HepG2 (cell line): ENCODE results near the gene TOX4. TPM values are rescaled to one million over a fixed set of nuclear protein-coding genes. Genes with fewer than 3 reads are reported as not detected.

ENCODE experiments used
- CEBPB ChIP-seq: IDR thresholded peaks from 2 replicates; pipeline ENCODE4 v1.6.1; 2011; ENCODE audit warnings: low read depth, low read length, improper control_type of control experiment, borderline replicate concordance
- FOXK1 ChIP-seq: sonication (generic); formaldehyde crosslinking; IDR thresholded peaks from 2 replicates; pipeline ENCODE4 v1.4.0; 2020; ENCODE audit warnings: low read depth, missing genetic modification reagents, borderline replicate concordance
- GABPA ChIP-seq, 2 experiments: IDR thresholded peaks; 2 replicates each; pipeline ENCODE4 v1.6.1; 2011 to 2016; ENCODE audit warnings: low read depth in 2 of 2, low read length in 1 of 2, missing biosample characterization in 1 of 2, missing genetic modification characterization in 1 of 2
- HMG20B ChIP-seq: conservative IDR thresholded peaks from 2 replicates; pipeline ENCODE4 v1.6.1; 2016; ENCODE audit warnings: missing genetic modification reagents, missing compliant biosample characterization
- KAT2B ChIP-seq: fragments of 150-350 bp; IDR thresholded peaks from 2 replicates; pipeline ENCODE4 v1.6.1; 2014; ENCODE audit warnings: low read depth, low read length, borderline replicate concordance
- KDM4B ChIP-seq: sonication (generic); formaldehyde crosslinking; IDR thresholded peaks from 2 replicates; pipeline ENCODE4 v1.4.0; 2020; ENCODE audit warnings: missing genetic modification reagents
- MTF1 ChIP-seq: sonication (generic); formaldehyde crosslinking; IDR thresholded peaks from 2 replicates; pipeline ENCODE4 v1.5.0; 2020; ENCODE audit warnings: missing genetic modification reagents
- PRMT3 ChIP-seq: sonication (generic); formaldehyde crosslinking; IDR thresholded peaks from 2 replicates; pipeline ENCODE4 v1.8.1; 2022; ENCODE audit warnings: low read depth, mild to moderate bottlenecking, moderate library complexity, missing genetic modification reagents, borderline replicate concordance
- SATB2 ChIP-seq: sonication (generic); formaldehyde crosslinking; IDR thresholded peaks from 2 replicates; pipeline ENCODE4 v1.5.0; 2020; ENCODE audit warnings: missing genetic modification reagents
- SSRP1 ChIP-seq: IDR thresholded peaks from 2 replicates; pipeline ENCODE4 v1.6.1; 2016; ENCODE audit warnings: control low read depth
- TBP ChIP-seq: sonication (generic); formaldehyde crosslinking; IDR thresholded peaks from 2 replicates; pipeline ENCODE4 v1.5.0; 2020; ENCODE audit warnings: missing genetic modification reagents
- ZNF121 ChIP-seq: sonication (generic); formaldehyde crosslinking; IDR thresholded peaks from 2 replicates; pipeline ENCODE4 v1.5.0; 2020; ENCODE audit warnings: mild to moderate bottlenecking, missing genetic modification reagents
- ZNF343 ChIP-seq: sonication (generic); formaldehyde crosslinking; IDR thresholded peaks from 2 replicates; pipeline ENCODE4 v1.4.0; 2020; ENCODE audit warnings: mild to moderate bottlenecking, missing genetic modification reagents
- ZNF446 ChIP-seq: sonication (generic); formaldehyde crosslinking; IDR thresholded peaks from 2 replicates; pipeline ENCODE4 v1.5.0; 2020; ENCODE audit warnings: mild to moderate bottlenecking, missing genetic modification reagents
- ZNF496 ChIP-seq: sonication (generic); formaldehyde crosslinking; IDR thresholded peaks from 2 replicates; pipeline ENCODE4 v1.8.1; 2023; ENCODE audit warnings: mild to moderate bottlenecking, moderate library complexity, missing genetic modification reagents; ENCODE audit not compliant: insufficient replicate concordance
- ZNF547 ChIP-seq: sonication (generic); formaldehyde crosslinking; IDR thresholded peaks from 2 replicates; pipeline ENCODE4 v1.5.1; 2020; ENCODE audit warnings: mild to moderate bottlenecking, missing genetic modification reagents
- polyA plus RNA-seq, 8 experiments: library from polyadenylated mRNA; depleted of rRNA in 3 of 8; stranded (reverse) in 7 of 8; unstranded in 1 of 8; fragments of >200 nt; fragmentation: Illumina TruSeq in 4 of 8; extraction: Trizol in 4 of 8; gene quantifications; 2 replicates each; pipeline versions ENCODE4 v1.2.1 to v1.2.3, GENCODE V29; 2011 to 2016; ENCODE audit warnings: low read depth in 4 of 8, missing spikeins in 1 of 8, mixed read lengths in 1 of 8; ENCODE audit not compliant: insufficient read depth in 1 of 8
- total RNA-seq, 5 experiments: library from RNA; depleted of rRNA; stranded (reverse); fragments of >200 nt; fragmentation: Illumina TruSeq; extraction: Trizol; gene quantifications; 2 replicates each; pipeline ENCODE4 v1.2.3, GENCODE V29; 2016; ENCODE audit warnings: low read depth in 1 of 5
- TF ChIP-seq, protein P1 (sequence below): sonication (generic); formaldehyde crosslinking; conservative IDR thresholded peaks from 2 replicates; pipeline ENCODE4 v1.8.1; 2023; ENCODE audit warnings: missing genetic modification reagents
- TF ChIP-seq, protein P2 (sequence below): sonication (generic); formaldehyde crosslinking; IDR thresholded peaks from 2 replicates; pipeline ENCODE4 v1.4.0; 2020; ENCODE audit warnings: mild to moderate bottlenecking, missing genetic modification reagents
- TF ChIP-seq, protein P3 (sequence below): sonication (generic); formaldehyde crosslinking; IDR thresholded peaks from 2 replicates; pipeline ENCODE4 v1.4.0; 2020; ENCODE audit warnings: mild to moderate bottlenecking, missing genetic modification reagents
- TF ChIP-seq, protein P4 (sequence below): IDR thresholded peaks from 2 replicates; pipeline ENCODE4 v1.6.1; 2016; ENCODE audit warnings: low read depth, missing genetic modification reagents, missing compliant biosample characterization

Gene TOX4
- total and polyA plus RNA-seq, 2 of the 13 experiments (the other 11 are each of a cell fraction or from before 2014, with no cell fraction given) = 71.8 to 163 TPM

DNA sequence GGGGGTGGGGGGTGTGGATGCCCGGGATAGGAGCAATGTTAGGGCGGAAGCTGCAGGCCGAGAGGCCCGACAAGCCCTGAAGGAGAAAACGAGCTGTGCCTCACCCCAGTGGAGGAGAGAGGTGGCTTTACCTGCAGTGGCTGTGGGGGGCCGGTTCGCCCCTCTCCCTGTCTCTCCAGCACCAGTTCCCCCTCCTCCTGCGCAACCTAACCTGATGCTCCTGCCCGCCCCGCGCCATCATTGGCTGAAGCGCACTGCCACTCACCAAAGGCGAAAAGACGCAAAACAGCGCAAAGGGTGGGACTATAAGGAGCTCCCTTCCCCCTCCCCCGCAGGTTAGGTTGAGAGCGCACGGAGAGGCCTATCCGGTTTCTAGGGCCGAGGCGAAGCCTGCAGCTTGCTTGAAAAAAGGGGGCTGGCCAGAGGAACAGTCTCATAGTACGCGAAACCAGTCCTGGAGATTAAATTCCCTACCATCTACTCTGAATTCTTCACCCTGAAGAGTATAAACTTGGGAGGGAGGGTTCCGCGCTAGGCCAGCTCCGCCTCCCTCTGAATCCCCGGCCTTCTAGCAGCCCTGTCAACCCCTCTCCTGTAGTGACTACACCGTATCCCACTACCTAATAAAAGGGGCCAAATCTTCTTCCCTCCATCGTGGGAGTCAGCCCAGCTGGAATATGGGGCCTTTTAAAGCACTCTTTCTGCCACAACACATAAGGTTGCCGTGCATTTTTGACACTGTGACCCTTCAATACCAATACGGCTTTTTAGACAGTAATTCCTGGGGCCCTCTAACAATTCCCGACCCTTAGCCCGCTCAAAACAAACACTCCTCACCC, 39.7 kb upstream of the TOX4 start (continued):
- TF ChIP-seq FOXK1 (CRISPR knock-in tag) (peak; percentile 97), SSRP1 (CRISPR knock-in tag) (peak; percentile 20; the same call in 1 of the 2 replicates), KDM4B (CRISPR knock-in tag) (peak; percentile 73; the same call in 1 of the 2 replicates), TBP (CRISPR knock-in tag) (0 out of 2 replicates have a peak, but pooled peaks have one; percentile 1), ZNF343 (no peak), SATB2 (CRISPR knock-in tag) (0 out of 2 replicates have a peak, but pooled peaks have one; percentile 64), HMG20B (CRISPR knock-in tag) (peak; percentile 84), GABPA (IDR thresholded peaks at IDR 0.05; ENCODE audit: low read depth, low read length) (peak; percentile 54), GABPA (CRISPR knock-in tag; IDR thresholded peaks at IDR 0.05; ENCODE audit: low read depth) (peak; percentile 89), PRMT3 (CRISPR knock-in tag) (no peak), ZNF547 (CRISPR knock-in tag) (0 out of 2 replicates have a peak, but pooled peaks have one; percentile 39), ZNF121 (no peak), ZNF446 (CRISPR knock-in tag) (no peak), CEBPB (no peak), MTF1 (CRISPR knock-in tag) (no peak), ZNF496 (no peak), KAT2B (no peak)
- TF ChIP-seq, protein P1, sequence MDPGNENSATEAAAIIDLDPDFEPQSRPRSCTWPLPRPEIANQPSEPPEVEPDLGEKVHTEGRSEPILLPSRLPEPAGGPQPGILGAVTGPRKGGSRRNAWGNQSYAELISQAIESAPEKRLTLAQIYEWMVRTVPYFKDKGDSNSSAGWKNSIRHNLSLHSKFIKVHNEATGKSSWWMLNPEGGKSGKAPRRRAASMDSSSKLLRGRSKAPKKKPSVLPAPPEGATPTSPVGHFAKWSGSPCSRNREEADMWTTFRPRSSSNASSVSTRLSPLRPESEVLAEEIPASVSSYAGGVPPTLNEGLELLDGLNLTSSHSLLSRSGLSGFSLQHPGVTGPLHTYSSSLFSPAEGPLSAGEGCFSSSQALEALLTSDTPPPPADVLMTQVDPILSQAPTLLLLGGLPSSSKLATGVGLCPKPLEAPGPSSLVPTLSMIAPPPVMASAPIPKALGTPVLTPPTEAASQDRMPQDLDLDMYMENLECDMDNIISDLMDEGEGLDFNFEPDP (CRISPR knock-in tag) = no peak
- TF ChIP-seq, protein P2, sequence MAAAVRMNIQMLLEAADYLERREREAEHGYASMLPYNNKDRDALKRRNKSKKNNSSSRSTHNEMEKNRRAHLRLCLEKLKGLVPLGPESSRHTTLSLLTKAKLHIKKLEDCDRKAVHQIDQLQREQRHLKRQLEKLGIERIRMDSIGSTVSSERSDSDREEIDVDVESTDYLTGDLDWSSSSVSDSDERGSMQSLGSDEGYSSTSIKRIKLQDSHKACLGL = 0 out of 2 replicates have a peak, but pooled peaks have one; percentile 61
- TF ChIP-seq, protein P3, sequence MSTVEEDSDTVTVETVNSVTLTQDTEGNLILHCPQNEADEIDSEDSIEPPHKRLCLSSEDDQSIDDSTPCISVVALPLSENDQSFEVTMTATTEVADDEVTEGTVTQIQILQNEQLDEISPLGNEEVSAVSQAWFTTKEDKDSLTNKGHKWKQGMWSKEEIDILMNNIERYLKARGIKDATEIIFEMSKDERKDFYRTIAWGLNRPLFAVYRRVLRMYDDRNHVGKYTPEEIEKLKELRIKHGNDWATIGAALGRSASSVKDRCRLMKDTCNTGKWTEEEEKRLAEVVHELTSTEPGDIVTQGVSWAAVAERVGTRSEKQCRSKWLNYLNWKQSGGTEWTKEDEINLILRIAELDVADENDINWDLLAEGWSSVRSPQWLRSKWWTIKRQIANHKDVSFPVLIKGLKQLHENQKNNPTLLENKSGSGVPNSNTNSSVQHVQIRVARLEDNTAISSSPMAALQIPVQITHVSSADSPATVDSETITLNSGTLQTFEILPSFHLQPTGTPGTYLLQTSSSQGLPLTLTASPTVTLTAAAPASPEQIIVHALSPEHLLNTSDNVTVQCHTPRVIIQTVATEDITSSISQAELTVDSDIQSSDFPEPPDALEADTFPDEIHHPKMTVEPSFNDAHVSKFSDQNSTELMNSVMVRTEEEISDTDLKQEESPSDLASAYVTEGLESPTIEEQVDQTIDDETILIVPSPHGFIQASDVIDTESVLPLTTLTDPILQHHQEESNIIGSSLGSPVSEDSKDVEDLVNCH (CRISPR knock-in tag) = no peak
- TF ChIP-seq, protein P4, sequence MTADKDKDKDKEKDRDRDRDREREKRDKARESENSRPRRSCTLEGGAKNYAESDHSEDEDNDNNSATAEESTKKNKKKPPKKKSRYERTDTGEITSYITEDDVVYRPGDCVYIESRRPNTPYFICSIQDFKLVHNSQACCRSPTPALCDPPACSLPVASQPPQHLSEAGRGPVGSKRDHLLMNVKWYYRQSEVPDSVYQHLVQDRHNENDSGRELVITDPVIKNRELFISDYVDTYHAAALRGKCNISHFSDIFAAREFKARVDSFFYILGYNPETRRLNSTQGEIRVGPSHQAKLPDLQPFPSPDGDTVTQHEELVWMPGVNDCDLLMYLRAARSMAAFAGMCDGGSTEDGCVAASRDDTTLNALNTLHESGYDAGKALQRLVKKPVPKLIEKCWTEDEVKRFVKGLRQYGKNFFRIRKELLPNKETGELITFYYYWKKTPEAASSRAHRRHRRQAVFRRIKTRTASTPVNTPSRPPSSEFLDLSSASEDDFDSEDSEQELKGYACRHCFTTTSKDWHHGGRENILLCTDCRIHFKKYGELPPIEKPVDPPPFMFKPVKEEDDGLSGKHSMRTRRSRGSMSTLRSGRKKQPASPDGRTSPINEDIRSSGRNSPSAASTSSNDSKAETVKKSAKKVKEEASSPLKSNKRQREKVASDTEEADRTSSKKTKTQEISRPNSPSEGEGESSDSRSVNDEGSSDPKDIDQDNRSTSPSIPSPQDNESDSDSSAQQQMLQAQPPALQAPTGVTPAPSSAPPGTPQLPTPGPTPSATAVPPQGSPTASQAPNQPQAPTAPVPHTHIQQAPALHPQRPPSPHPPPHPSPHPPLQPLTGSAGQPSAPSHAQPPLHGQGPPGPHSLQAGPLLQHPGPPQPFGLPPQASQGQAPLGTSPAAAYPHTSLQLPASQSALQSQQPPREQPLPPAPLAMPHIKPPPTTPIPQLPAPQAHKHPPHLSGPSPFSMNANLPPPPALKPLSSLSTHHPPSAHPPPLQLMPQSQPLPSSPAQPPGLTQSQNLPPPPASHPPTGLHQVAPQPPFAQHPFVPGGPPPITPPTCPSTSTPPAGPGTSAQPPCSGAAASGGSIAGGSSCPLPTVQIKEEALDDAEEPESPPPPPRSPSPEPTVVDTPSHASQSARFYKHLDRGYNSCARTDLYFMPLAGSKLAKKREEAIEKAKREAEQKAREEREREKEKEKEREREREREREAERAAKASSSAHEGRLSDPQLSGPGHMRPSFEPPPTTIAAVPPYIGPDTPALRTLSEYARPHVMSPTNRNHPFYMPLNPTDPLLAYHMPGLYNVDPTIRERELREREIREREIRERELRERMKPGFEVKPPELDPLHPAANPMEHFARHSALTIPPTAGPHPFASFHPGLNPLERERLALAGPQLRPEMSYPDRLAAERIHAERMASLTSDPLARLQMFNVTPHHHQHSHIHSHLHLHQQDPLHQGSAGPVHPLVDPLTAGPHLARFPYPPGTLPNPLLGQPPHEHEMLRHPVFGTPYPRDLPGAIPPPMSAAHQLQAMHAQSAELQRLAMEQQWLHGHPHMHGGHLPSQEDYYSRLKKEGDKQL (CRISPR knock-in tag) = no peak
